ENCODE measurements around the gene PRKCE. TPM values are rescaled to one million over a fixed set of nuclear protein-coding genes. Genes with fewer than 3 reads are reported as not detected.
A peak's percentile ranks its signal among the peaks of the same experiment; 100 is the strongest.

The PRKCE gene
- total RNA-seq, 1 experiment from 2014 or later = 14.8 TPM

DNA sequence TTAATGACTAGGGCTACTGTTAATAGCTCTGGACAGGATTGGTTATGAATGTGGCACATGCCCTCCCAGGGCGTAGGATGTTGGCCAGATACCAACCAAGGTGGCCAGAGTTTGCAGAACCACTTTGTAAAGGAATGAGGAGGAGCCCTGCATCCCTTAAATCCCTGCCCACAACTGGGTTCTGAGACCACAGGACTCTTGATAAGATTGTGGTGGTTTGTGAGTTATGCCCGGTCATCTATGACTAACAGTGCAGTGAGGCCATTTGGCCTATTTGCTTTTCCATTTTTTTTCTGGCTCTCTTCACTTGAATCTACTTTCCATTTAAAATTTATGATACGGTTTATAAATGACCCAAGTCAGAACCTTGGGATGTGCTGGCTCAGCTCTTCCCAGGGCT is 294.5 kb downstream of the PRKCE start (continued):
- peak; percentile 14; the same call in 1 of the 2 replicates for TF ChIP-seq RAD21 (IDR thresholded peaks at IDR 0.05; ENCODE audit: low read depth)
- TF ChIP-seq CBX3 (IDR thresholded peaks at IDR 0.05; ENCODE audit: low read depth) = no peak

DNA sequence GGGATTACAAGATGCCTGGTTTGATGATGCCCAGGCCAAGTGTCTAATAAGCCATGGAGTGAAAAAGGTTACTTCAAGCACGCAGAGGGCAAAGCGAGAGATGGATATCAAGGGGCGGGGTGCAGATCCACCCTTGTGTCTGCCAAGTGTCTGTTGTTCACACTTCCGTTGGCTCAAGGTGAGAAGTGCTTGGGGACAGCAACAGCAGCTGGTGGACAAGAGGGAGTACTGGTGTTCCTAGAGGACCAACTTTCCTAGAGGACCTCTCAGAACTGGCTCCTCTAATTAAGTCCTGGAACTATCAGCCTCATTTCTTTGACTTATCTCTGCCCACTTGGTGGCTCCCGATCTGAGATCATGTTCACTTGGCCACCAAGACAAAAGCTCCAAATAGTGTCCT is 299.1 kb downstream of the PRKCE start:
- CTCF ChIA-PET = no interaction called here

More for the DNA sequence above, 299.1 kb downstream of the PRKCE start:
- H3K4me1 ChIP-seq (ENCODE audit: control insufficient read depth in 1 of 2, insufficient read depth in 2 of 2, low read length in 2 of 2) = peaks cover 33 to 55% of the 10 kb centered on the region in 2 experiments
- no peak overlapping the region for H3K4me3 ChIP-seq (replicated peaks in 1 of 2; ENCODE audit: low read depth in 1 of 2, low read length in 2 of 2)
- no peaks in the 10 kb centered on the region for H3K36me3 ChIP-seq (ENCODE audit: control insufficient read depth in 1 of 2, insufficient read depth in 2 of 2, low read length in 2 of 2)
- H4K20me1 ChIP-seq (ENCODE audit: insufficient read depth) = no peaks in the 10 kb centered on the region
- H3K9ac ChIP-seq (ENCODE audit: low read length) = no peak overlapping the region
- DNase-seq (ENCODE audit: low read depth, low spot score) (no peak), ATAC-seq (no peak)
- intact Hi-C loops (cut with micrococcal nuclease) = no loop called here
- POLR2A ChIA-PET = interaction anchor here (1.7 kb wide), 1 partner anchor 12 kb away, joined by 6 read pairs; no protein-coding TSS in a partner anchor
- BruUV-seq (replicated peaks) = no TSS peak
- H3K27me3 ChIP-seq (ENCODE audit: insufficient read depth, low read length) = no peaks in the 10 kb centered on the region
- RAD21 ChIA-PET (ENCODE audit: low non-redundant PET in 1 of 2, low total read pairs in 2 of 2, uncharacterized antibody in 2 of 2, unreplicated experiment in 2 of 2) = no interaction called here
- H3K9me2 ChIP-seq (ENCODE audit: insufficient read depth) = no peaks in the 10 kb centered on the region
- no peak overlapping the region for H3K27ac ChIP-seq (ENCODE audit: low read depth, low read length)
- no peaks in the 10 kb centered on the region for H3K9me3 ChIP-seq (ENCODE audit: control insufficient read depth in 1 of 2, insufficient read depth in 1 of 2, low read depth in 1 of 2, low read length in 2 of 2)
- peak overlapping the region; percentile 7; the same call in 1 of the 2 replicates for H3K4me2 ChIP-seq (ENCODE audit: low read length)
- no peaks in the 10 kb centered on the region for H3K79me2 ChIP-seq (ENCODE audit: insufficient read depth, low read length)
- H2AFZ ChIP-seq (ENCODE audit: low read depth, low read length, poor library complexity, severe bottlenecking) = no peak overlapping the region
- TF ChIP-seq EZH2 (IDR thresholded peaks at IDR 0.05) (no peak), FOSL1 (IDR thresholded peaks at IDR 0.05; ENCODE audit: low read depth) (no peak), CEBPB (IDR thresholded peaks at IDR 0.05; ENCODE audit: low read depth) (no peak), SP1 (IDR thresholded peaks at IDR 0.05; ENCODE audit: low read depth) (no peak), TCF7L2 (IDR thresholded peaks at IDR 0.05; ENCODE audit: borderline replicate concordance, extremely low read depth, insufficient read depth, insufficient read length) (no peak), ZFX (IDR thresholded peaks at IDR 0.05) (no peak), EGR1 (IDR thresholded peaks at IDR 0.05; ENCODE audit: low read depth) (no peak), ZNF274 (IDR thresholded peaks at IDR 0.05; ENCODE audit: low read depth, low read length) (no peak), CBX3 (IDR thresholded peaks at IDR 0.05; ENCODE audit: low read depth) (no peak), ELF1 (IDR thresholded peaks at IDR 0.05; ENCODE audit: borderline replicate concordance, low read depth) (no peak), EZH2phosphoT487 (IDR thresholded peaks at IDR 0.05; ENCODE audit: borderline replicate concordance) (no peak), SRF (IDR thresholded peaks at IDR 0.05; ENCODE audit: low read depth) (no peak), JUND (IDR thresholded peaks at IDR 0.05) (no peak), SIN3A (IDR thresholded peaks at IDR 0.05; ENCODE audit: low read depth) (no peak)
- TF ChIP-seq, protein P1, sequence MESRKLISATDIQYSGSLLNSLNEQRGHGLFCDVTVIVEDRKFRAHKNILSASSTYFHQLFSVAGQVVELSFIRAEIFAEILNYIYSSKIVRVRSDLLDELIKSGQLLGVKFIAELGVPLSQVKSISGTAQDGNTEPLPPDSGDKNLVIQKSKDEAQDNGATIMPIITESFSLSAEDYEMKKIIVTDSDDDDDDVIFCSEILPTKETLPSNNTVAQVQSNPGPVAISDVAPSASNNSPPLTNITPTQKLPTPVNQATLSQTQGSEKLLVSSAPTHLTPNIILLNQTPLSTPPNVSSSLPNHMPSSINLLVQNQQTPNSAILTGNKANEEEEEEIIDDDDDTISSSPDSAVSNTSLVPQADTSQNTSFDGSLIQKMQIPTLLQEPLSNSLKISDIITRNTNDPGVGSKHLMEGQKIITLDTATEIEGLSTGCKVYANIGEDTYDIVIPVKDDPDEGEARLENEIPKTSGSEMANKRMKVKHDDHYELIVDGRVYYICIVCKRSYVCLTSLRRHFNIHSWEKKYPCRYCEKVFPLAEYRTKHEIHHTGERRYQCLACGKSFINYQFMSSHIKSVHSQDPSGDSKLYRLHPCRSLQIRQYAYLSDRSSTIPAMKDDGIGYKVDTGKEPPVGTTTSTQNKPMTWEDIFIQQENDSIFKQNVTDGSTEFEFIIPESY (IDR thresholded peaks at IDR 0.05; ENCODE audit: extremely low read depth, insufficient replicate concordance, low read length) = no peak
- TF ChIP-seq, protein P2, sequence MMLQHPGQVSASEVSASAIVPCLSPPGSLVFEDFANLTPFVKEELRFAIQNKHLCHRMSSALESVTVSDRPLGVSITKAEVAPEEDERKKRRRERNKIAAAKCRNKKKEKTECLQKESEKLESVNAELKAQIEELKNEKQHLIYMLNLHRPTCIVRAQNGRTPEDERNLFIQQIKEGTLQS (IDR thresholded peaks at IDR 0.05) = no peak
- TF ChIP-seq, protein P3, sequence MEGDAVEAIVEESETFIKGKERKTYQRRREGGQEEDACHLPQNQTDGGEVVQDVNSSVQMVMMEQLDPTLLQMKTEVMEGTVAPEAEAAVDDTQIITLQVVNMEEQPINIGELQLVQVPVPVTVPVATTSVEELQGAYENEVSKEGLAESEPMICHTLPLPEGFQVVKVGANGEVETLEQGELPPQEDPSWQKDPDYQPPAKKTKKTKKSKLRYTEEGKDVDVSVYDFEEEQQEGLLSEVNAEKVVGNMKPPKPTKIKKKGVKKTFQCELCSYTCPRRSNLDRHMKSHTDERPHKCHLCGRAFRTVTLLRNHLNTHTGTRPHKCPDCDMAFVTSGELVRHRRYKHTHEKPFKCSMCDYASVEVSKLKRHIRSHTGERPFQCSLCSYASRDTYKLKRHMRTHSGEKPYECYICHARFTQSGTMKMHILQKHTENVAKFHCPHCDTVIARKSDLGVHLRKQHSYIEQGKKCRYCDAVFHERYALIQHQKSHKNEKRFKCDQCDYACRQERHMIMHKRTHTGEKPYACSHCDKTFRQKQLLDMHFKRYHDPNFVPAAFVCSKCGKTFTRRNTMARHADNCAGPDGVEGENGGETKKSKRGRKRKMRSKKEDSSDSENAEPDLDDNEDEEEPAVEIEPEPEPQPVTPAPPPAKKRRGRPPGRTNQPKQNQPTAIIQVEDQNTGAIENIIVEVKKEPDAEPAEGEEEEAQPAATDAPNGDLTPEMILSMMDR (IDR thresholded peaks at IDR 0.05 in 2 of 3, conservative IDR thresholded peaks at IDR 0.05 in 1 of 3; ENCODE audit: borderline replicate concordance in 1 of 3, insufficient read depth in 1 of 3, low read depth in 2 of 3, low read length in 2 of 3) = no peak
- TF ChIP-seq, protein P4, sequence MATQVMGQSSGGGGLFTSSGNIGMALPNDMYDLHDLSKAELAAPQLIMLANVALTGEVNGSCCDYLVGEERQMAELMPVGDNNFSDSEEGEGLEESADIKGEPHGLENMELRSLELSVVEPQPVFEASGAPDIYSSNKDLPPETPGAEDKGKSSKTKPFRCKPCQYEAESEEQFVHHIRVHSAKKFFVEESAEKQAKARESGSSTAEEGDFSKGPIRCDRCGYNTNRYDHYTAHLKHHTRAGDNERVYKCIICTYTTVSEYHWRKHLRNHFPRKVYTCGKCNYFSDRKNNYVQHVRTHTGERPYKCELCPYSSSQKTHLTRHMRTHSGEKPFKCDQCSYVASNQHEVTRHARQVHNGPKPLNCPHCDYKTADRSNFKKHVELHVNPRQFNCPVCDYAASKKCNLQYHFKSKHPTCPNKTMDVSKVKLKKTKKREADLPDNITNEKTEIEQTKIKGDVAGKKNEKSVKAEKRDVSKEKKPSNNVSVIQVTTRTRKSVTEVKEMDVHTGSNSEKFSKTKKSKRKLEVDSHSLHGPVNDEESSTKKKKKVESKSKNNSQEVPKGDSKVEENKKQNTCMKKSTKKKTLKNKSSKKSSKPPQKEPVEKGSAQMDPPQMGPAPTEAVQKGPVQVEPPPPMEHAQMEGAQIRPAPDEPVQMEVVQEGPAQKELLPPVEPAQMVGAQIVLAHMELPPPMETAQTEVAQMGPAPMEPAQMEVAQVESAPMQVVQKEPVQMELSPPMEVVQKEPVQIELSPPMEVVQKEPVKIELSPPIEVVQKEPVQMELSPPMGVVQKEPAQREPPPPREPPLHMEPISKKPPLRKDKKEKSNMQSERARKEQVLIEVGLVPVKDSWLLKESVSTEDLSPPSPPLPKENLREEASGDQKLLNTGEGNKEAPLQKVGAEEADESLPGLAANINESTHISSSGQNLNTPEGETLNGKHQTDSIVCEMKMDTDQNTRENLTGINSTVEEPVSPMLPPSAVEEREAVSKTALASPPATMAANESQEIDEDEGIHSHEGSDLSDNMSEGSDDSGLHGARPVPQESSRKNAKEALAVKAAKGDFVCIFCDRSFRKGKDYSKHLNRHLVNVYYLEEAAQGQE (IDR thresholded peaks at IDR 0.05; ENCODE audit: low read depth) = no peak
